BJ (cell line): Measurements from ENCODE around the gene DIO1. TPM values are rescaled to one million over a fixed set of nuclear protein-coding genes. Genes with fewer than 3 reads are reported as not detected.

Experiments used
- CTCF ChIA-PET: fragments of 350-600 bp; formaldehyde crosslinking; extraction: SDS; loops from one replicate; lab custom pipeline; 2021; ENCODE audit warnings: antibody characterized with exemption, inconsistent platforms; lab: Yijun Ruan, JAX
- POLR2A ChIA-PET: fragments of 300-600 bp; sonication (Branson Sonifier 250); formaldehyde crosslinking; extraction: SDS; loops from one replicate; lab custom pipeline; 2021; ENCODE audit warnings: antibody characterized with exemption; lab: Charles Lee
- DNase-seq: peaks from one replicate; pipeline ENCODE4 v3.0.0-alpha.2; 2011; ENCODE audit warnings: low read depth
- H3K27me3 ChIP-seq: 2 replicates; pipeline ENCODE4 v1.6.0; 2011; ENCODE audit warnings: low read length; ENCODE audit not compliant: control insufficient read depth, insufficient read depth
- H3K36me3 ChIP-seq: 2 replicates; pipeline ENCODE4 v1.5.1; 2011; ENCODE audit warnings: low read length; ENCODE audit not compliant: control insufficient read depth, insufficient read depth
- H3K4me3 ChIP-seq: 2 replicates; pipeline ENCODE4 v1.5.1; 2011; ENCODE audit warnings: low read depth, mild to moderate bottlenecking, control low read depth, low read length
- polyA plus RNA-seq: library from polyadenylated mRNA; depleted of rRNA; stranded (reverse); fragments of >200 nt; gene quantifications from 2 replicates; pipeline ENCODE4 v1.2.3, GENCODE V29; 2011
- TF ChIP-seq, protein P1 (sequence below): IDR thresholded peaks from 2 replicates; pipeline ENCODE4 v1.5.1; 2011; ENCODE audit warnings: low read depth, mild to moderate bottlenecking, control low read depth, inconsistent platforms, low read length, moderate library complexity; ENCODE audit not compliant: insufficient read depth

Gene DIO1
- polyA plus RNA-seq, 1 experiment, result not detected

DNA sequence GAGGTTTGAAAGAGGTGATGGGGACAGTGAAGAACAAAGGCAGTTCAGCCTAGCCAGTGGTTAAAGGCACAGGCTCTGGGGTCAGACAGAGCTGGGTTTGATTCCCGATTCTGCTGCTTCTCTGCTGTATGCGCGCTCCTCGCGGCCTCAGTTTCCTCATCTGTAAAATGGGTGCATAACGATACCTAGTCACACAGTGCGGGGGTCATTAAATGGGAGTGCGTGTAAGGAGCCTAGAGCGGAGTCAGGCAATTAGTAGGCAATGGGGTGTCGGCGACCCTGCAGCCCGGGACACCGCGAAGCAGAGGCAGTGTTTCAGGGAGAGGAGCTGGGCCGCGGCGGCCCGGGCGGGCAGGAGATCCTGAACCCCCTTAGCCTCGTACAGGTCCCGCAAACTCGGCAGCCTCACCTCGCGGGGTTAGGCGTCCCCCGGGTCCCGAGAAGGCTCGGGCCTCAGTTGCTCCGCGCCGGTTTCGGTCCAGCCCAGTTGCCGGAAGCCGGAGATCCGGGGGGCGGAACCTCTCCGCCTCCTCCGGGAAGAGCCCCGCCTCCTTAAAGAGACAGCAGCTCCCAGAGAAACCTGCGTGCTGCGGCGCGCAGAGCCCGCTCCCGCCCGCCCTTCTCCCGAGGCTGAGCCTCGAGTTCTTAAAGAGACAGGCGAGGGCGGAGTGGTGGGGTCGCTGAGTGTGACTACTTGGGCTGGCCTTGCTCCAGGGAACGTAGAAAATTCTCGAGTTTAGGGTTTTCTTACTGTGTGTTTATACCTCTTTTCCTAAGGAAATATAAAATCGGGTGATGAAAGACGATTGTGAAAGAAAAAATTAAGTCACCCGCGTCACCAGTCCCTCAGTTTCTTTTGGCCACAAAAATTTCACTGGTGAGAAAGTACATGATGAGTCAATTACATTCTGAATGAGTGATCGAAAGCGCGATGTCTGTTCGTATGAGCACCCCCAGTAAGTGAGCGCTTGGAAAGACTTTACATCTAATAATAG, 4.4 kb upstream of the DIO1 start, which contains the start of gene YIPF1:
Gene YIPF1, minus strand, starts transcription at position 494 of the 995 bp plus-strand sequence. CDS start 860 bp downstream, outside the sequence.
- CTCF ChIA-PET, result interaction anchor here (0.9 to 2.7 kb wide), 5 partner anchors 10 to 69 kb away, joined by 3 to 14 read pairs (median 5); no protein-coding TSS in a partner anchor
- H3K36me3 ChIP-seq, result peaks cover 6% of the 10 kb centered on the region
- POLR2A ChIA-PET, result interaction anchor here (0.6 kb wide), 1 partner anchor 529 kb away, joined by 7 read pairs; no protein-coding TSS in a partner anchor
- TF ChIP-seq, protein P1, sequence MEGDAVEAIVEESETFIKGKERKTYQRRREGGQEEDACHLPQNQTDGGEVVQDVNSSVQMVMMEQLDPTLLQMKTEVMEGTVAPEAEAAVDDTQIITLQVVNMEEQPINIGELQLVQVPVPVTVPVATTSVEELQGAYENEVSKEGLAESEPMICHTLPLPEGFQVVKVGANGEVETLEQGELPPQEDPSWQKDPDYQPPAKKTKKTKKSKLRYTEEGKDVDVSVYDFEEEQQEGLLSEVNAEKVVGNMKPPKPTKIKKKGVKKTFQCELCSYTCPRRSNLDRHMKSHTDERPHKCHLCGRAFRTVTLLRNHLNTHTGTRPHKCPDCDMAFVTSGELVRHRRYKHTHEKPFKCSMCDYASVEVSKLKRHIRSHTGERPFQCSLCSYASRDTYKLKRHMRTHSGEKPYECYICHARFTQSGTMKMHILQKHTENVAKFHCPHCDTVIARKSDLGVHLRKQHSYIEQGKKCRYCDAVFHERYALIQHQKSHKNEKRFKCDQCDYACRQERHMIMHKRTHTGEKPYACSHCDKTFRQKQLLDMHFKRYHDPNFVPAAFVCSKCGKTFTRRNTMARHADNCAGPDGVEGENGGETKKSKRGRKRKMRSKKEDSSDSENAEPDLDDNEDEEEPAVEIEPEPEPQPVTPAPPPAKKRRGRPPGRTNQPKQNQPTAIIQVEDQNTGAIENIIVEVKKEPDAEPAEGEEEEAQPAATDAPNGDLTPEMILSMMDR, result no peak
- peak; percentile 48 for DNase-seq
- peak within 1 kb of the TSS; percentile 89 for H3K4me3 ChIP-seq
- no peaks in the 10 kb centered on the region for H3K27me3 ChIP-seq

DNA sequence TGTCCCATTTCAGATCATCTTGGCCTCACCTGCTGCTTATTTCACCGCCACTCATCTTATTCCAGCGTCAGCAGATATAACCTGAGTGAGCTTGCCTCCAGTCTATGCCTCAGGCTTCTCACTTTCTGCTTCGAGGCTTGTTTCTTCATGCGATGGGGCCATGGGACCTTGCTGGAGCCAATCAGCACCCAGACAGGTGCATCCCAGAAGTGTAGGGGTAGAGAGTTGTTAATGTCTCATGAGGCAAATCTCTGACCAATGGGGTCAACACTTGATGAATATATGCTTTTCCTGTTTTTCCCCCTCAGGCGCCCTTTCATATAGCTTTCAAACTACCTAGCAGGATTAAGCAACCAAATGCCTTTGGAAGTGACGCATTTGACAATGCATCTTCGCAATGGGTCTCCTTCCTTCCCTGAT, 3.5 kb upstream of the DIO1 start:
- CTCF ChIA-PET, result interaction anchor here (1.3 to 2.7 kb wide), 3 partner anchors 12 to 58 kb away, joined by 4 to 14 read pairs (median 6); no protein-coding TSS in a partner anchor

DNA sequence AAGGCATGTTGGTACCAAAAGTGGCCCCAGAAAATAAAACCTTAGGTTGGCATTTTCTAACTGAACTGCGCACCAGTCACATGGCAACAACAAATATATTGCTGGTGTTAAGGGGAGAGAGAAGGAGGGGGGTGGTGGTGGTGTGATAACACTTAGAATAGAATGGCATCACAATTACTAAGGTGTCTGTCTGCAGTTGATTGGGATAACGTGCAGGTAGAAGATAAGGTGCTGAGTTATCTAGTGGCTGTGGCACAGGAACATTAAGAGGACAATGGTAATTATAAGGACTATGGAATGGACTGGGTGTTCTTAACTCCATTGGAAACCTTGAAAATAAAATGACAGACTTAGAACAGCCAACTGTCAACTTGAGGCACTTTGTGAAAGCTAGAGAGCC, 3.0 kb upstream of the DIO1 start:
- H3K36me3 ChIP-seq, result peaks cover 6% of the 10 kb centered on the region
- no peak overlapping the region for H3K4me3 ChIP-seq
- H3K27me3 ChIP-seq, result no peaks in the 10 kb centered on the region
- no peak for DNase-seq
- TF ChIP-seq, protein P1, result no peak
- ChIA-PET POLR2A (no interaction called here), CTCF (interaction anchor here (1.4 kb wide), 1 partner anchor 30 kb away, joined by 4 read pairs; no protein-coding TSS in a partner anchor)

More for the DNA sequence above, 3.5 kb upstream of the DIO1 start:
- H3K36me3 ChIP-seq, result peaks cover 6% of the 10 kb centered on the region
- POLR2A ChIA-PET, result no interaction called here
- DNase-seq, result no peak
- H3K27me3 ChIP-seq, result no peaks in the 10 kb centered on the region
- TF ChIP-seq, protein P1, result no peak
- no peak overlapping the region; the same call in 1 of the 2 replicates for H3K4me3 ChIP-seq

DNA sequence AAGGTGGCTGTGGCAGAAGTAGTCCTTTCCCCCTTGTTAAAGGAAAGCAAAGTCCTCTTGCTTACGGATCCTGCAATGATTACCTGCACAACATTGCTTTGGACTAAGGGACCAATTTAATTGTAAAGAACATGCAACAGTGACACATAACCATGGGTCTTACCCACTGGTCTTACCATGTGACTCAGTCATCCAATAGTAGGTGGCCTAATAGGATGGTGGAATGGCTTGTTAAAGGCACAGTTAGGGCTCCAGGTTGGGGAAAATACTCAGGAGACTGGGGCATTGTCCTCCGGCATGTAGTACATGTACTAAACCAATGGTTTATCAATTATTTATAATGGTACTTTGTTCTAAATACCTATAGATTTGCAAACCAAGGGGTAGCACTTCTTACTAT, 2.3 kb upstream of the DIO1 start:
- TF ChIP-seq, protein P1, result no peak
- H3K27me3 ChIP-seq, result no peaks in the 10 kb centered on the region
- no peak overlapping the region for H3K4me3 ChIP-seq
- DNase-seq, result no peak
- H3K36me3 ChIP-seq, result peaks cover 1% of the 10 kb centered on the region; the same call in 1 of the 2 replicates
- POLR2A ChIA-PET, result no interaction called here
- CTCF ChIA-PET, result interaction anchor here (0.5 to 1.4 kb wide), 2 partner anchors 31 to 102 kb away, joined by 3 to 4 read pairs; no protein-coding TSS in a partner anchor

DNA sequence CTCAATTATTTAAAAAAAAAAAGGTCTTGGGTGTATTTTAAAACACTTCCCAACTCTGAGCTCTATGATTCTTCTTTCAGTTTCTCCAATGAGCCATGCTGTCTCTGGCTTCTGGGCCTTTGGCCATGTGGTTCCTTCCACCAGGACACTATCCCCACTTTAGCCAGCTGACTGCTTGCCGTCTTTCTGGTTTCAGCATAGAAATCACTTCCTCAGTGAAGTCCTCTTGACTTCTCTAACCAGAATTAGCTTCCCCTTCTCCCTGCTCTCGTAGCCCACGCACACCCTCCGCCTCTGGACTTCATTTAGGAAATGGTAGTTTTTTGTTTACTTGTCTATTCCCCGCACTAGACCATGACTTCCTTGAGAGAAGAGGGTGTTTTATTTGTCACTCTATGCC, 1.1 kb upstream of the DIO1 start:
- TF ChIP-seq, protein P1, result no peak
- no peaks in the 10 kb centered on the region for H3K27me3 ChIP-seq
- DNase-seq, result no peak
- ChIA-PET POLR2A (no interaction called here), CTCF (interaction anchor here (1.5 kb wide), 1 partner anchor 14 kb away, joined by 3 read pairs; no protein-coding TSS in a partner anchor)
- no peak overlapping the region for H3K4me3 ChIP-seq
- no peaks in the 10 kb centered on the region for H3K36me3 ChIP-seq
